GM19452 (cell line): Measurements from ENCODE around the gene KLHL24.
"Not testable (repeated sequence)": the region's sequence is repeated elsewhere in the genome, so short reads cannot be mapped to it uniquely, and the experiment has no call there.

Experiments used
- ATAC-seq: cut with Tn5 transposase; IDR thresholded peaks from one replicate; pipeline ENCODE4 v1.9.1; 2021; ENCODE audit not compliant: unreplicated experiment

Gene KLHL24

DNA sequence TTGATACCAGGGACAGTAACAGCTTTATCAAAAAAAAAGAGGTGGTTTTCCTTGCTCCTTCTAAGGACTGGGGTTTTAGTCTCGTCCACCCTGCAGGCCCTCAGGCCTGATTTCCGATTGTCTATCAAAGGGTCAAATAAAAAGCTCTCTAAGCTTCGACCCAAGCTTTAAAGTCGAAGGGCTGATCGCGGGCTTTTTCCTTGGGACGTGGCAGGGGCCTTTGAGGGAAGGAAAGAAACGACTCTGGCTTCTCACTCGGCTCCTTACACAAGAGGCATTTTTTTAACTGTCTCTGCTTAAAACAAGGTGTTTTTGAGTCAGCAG is 354 bp upstream of the KLHL24 start:
- no peak for ATAC-seq

DNA sequence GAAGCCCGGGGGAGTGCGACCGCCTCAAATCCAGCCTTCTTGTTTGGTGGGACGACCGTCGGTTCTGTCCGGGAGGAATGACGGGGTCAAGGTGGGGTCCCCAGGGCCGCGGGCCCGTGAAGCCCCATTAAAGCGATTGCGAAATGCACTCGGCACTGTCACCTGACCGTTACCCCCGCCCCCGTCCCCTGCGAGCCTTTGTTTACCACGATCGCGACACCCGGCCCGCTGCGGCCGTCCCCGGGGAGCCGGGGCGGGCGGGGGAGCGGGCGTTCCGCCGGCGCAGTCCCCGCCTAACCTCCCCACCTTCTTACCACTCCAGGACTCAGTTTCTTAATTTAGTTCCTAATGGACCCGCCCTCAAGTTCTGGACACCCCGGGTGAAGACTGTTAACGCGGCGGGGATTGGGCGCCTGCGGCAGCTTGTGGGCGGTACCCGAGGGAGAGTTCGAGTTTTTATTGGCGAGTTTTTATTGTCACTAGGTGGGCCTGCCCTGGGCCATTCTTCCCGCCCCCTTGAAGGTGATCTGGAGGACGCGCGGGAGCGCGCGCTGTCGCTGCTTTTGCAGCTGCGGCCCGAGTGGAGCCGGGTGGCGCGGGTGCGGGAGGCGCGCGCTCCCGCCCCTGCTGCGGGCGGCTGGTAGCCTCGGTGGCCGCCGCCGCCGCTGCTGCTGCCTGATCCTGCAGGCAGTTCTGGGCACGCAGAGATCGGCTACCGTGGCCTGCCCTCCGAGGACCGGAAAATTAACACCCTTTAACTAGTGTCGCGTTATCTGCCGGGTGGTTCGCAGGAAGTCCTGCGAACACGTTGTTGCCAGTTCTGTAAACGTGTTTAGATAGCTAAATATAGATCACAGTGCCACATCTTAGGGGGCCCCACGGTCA is 1.0 kb downstream of the KLHL24 start:
- ATAC-seq = peak; percentile 79

DNA sequence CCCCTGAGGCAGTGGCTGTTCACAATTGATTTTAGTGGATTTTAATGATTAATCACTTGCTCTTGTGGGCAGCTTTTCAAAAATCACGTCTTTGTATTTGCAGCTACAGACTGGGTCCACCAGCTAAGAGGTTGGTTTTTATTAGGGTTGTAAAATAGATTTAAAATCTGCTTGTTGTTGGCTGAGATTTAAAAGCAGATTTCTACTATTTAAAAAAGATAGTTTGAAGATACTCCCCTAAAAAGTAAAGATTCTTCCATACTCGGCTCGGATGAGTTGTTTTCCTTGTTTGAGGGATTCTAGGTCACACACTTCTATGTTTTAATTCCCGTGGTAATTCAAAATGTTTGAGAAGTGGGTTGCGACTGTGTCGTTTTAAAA is 1.7 kb downstream of the KLHL24 start:
- ATAC-seq = no peak

DNA sequence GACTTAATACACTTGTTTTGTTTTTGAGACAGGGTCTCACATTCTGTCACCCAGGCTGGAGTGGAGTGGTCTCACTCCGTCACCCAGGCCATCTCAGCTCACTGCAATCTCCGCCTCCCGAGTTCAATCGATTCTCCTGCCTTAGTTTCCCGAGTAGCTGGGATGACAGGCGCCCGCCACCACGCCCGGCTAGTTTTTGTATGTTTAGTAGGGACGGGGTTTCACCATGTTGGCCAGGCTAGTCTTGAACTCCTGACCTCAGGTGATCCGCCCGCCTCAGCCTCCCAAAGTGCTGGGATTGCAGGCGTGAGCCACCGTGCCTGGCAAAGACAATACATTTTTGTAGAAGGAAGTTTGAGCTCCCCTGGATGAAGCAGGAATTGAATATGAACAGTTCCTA is 2.2 kb downstream of the KLHL24 start:
- ATAC-seq = not testable (repeated sequence)

DNA sequence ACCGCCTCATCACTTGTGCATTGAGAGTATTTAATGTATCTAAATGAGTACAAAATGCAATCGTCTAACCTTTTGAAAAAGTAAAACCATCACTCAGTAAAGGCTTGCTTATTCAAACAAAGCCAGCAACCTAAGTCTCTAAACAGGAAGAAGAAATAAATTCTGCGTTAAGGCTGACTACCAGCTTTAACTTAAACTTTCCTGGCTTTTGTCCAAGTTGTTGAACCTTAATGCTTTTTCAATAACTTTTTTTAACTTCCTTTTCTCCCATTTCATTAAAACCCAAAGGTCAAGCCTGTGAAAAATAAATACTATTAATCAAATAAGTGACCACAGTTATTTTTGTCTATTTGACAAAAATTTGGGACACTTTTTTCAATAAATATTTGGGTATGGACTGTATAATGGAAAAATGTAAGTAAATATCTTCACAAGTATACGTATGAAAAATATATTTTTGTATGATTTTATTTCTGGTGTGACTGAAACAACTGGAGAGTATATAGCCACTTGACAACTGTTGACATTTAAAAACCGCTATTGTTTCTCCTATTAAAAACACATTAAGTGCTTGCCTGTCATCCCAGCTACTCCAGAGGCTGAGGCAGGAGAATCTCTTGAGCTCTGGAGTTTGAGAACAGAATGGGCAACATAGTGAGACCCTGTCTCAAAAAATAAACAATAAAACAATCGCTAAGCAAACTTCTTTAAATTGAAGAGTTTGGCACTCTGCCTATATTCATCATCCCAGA is 2.9 kb downstream of the KLHL24 start:
- no peak for ATAC-seq

DNA sequence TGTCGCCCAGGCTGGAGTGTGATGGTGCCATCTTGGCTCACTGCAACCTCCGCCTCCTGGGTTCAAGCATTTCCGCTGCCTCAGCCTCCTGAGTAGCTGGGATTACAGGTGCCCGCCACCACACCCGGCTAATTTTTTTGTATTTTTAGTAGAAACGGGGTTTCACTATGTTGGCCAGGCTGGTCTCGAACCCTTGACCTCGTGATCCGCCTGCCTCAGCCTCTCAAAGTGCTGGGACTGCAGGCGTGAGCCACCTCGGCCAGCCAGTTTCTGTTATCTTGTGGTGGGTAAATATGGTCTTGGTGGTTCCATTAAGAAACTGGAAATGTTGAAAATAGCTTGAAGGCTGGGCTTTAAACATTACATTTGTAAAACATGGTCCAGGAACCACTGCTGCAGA is 5.2 kb downstream of the KLHL24 start:
- not testable (repeated sequence) for ATAC-seq

DNA sequence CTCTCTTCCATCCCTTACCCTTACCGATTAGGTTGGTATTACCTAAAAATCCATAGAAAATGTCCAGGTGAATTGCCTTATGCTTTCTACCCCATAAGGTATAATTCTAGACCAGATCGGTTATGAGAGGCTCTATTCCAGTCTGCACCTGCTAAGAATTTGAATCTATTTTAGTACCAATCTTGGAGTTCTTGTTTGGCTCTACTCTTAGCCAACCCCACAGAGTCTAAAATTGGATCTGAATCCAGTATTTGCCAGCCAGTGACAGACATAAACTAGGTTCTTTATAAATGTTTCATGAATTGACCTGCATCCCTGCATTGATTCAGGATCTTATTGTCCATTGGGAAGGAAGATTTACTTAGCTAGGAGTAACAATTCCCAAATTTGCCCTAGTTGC is 6.5 kb downstream of the KLHL24 start:
- ATAC-seq = no peak

DNA sequence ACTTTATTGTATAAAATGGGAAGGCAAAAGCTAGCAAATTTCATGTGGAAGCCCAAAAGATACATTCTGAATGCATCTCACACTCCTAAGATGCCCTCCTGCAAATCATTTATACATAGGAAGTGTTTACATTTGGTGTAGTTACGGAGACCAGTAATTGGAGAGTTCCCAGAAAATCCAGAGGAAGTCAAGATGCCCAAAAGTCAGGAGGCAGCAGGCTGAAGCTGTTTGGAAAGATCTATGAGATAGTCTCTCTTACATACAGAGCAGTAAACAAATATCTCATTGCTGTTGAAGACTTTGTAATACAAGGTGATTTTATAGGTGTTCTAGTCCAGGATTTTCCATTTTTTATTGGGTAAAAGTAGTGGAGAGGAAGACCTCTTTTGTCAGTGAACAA is 8.8 kb downstream of the KLHL24 start:
- no peak for ATAC-seq

DNA sequence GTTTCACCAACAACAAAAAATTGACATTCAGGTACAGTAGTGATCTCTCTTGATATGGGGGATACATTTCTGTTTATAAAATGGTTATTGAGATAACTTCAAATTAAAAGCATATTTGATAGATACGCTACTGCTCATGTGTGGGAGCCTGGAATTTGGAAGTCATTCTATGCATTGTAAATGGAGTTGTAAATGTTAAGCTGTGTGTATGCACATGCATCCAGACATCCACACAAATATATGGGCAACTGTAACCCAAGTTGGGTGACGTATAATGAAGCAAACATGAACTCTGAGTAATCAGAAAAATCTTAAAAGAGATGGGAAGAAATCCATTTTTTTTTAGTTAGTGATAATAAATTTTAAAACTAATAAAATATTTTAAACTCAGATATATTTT is 9.8 kb downstream of the KLHL24 start:
- ATAC-seq = no peak

DNA sequence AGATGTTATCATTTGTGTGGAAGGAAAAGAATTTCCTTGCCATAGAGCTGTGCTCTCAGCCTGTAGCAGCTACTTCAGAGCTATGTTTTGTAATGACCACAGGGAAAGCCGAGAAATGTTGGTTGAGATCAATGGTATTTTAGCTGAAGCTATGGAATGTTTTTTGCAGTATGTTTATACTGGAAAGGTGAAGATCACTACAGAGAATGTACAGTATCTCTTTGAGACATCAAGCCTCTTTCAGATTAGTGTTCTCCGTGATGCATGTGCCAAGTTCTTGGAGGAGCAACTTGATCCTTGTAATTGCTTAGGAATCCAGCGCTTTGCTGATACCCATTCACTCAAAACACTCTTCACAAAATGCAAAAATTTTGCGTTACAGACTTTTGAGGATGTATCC is 15.1 kb downstream of the KLHL24 start:
- ATAC-seq = no peak

DNA sequence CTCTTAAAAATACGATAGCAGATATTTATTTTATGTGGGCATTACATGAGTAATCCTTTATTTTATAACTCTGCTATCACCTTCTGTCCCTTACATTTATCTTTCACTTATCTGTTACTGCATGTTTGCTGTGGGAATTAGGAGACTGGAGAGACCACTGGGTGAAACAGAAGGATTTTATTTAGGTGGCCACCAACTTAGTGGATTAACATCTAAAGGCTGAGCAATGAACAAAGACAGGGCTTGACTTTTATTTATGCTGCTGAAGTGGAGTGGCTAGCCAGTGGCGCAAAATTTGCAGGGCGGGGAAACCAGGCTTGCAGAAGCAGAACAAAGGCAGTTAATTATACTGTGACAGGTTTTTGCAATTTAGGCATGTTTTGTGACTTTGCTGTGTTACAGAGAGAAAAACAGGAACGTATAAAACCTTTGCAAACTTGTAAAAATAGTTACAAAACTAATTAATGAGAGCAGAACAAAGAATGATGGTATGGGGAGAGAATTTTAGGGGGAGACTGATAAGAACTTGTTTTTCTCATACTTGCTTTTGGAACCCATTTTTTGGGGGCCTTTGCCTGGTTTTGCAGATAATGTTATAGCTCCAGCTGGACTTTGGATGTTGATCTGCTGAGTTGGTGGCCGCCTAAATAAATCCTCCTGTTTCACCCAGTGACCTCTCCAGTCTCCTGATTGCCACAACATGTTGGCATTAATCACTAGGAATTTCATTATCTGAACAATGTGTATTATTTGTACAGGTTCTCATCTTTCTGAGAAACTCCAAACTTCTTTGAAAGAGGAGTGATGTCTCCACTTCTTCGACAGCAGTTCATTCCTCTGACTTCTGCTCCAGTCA is 18.0 kb downstream of the KLHL24 start:
- ATAC-seq = no peak

DNA sequence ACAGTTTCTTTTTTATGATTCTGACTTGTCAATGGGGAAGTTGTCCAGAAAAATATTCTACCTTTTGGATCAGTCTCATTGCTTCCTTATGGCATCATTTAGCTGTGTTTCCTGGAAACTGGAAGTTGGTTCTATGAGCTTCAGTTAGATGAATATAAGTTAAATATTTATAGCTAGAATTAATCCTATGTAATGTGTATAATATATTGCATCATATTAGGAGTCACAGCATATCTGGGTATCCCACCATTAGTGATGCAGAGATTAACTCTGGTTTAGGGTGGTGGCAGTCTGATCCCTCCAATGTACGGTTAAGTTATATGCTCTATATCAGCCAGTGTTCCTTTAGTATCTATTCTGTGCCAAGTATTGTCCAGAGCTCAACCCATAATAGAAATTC is 19.3 kb downstream of the KLHL24 start:
- ATAC-seq = no peak

DNA sequence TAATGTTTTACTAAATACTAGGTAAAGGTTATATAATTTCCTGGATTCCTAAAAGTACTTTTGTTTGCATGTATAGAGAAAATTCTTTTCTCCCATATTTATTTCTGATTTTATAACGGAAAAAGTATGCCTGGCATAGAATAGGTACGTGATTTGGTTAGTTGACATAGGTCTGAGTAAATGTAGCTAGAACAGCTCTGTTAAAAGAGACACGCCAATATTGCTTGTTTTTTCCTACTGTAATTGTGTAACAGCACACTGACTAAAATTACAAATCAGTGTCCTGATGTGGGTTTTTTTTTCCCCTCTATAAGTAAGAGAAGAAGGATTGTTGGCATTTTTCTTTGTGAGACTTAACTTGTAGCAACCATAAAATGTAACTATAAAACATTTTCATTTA is 26.7 kb downstream of the KLHL24 start:
- ATAC-seq = no peak

DNA sequence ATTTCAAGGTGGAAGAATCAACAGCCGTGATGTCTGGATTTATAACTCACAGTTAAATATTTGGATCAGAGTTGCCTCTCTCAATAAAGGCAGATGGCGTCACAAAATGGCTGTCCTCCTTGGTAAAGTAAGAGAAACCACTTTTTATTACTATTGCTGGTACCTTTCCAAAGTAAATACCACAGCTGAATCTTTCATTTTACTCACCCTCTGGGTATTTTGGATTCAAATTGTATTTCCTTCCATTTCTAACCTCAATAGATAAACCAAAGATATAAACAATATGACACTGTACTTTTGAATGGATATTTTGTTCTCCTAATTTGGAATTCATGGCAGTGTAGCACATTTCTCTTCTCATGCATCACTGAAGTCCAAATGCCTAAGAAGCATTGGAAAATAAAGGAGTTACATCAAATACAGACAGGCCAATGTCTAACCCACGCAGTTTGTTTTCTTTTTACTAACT is 29.5 kb downstream of the KLHL24 start:
- ATAC-seq = no peak

DNA sequence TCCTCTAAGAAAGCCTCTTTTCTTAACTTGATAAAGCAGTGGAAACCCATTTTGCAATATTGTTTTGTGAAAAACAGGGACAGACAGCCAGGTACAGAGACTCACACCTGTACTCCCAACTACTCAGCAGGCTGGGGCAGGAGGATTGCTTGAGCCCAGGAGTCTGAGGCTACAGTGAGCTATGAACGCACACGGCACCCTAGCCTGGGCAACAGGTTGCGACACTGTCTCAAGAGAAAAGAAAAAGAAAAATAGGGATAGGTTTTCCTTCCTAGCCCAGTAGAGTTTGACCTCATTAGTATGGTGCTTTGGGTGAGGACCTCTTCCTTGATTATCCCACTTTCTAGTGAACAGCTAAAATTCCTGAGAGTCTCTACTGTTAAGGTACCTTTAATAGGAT is 44.6 kb downstream of the KLHL24 start:
- ATAC-seq = no peak

DNA sequence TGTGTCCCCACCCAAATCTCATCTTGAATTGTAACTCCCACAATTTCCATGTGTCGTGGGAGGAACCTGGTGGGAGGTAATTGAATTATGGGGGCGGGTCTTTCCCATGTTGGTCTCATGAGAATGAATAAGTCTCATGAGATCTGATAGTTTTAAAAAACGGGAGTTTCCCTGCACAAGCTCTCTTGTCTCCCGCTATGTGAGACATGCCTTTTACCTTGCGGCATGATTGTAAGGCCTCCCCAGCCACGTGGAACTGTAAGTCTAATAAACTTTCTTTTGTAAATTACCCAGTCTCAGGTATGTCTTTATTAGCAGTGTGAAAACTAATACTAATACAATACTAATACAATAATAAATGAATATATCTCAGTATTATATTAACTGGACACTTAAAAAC is 52.3 kb downstream of the KLHL24 start:
- ATAC-seq = no peak

DNA sequence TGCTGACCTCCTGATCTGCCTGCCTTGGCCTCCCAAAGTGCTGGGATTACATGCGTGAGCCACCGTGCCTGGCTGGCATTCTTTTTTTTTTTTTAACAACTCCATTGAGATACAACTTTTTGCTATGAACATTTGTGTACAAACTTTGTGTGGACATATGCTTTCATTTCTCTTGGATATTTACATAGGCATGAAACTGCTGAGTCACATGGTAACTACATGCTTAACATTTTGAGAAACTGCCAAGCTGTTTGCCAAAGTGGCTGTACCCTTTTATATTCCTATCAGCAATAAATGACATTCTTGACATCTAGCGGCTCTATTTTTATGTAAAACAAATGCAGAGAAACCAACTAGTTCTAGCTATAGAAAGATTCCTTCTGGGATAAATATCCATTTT is 53.5 kb downstream of the KLHL24 start:
- ATAC-seq = no peak

DNA sequence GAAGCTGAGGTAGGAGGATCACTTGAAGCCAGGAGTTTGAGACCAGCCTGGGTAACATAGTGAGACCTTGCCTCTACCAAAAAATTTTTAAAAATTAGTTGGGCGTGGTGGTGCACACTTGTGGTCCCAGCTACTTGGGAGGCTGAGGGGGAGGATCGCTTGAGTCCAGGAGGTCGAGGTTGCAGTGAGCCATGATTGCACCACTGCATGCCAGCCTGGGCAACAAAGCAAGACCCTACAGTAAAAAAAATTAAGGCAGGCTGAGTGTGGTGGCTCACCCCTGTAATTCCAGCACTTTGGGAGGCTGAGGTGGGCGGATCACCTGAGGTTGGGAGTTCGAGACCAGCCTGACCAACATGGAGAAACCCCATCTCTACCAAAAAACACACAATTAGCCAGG is 54.2 kb downstream of the KLHL24 start:
- ATAC-seq = not testable (repeated sequence)

DNA sequence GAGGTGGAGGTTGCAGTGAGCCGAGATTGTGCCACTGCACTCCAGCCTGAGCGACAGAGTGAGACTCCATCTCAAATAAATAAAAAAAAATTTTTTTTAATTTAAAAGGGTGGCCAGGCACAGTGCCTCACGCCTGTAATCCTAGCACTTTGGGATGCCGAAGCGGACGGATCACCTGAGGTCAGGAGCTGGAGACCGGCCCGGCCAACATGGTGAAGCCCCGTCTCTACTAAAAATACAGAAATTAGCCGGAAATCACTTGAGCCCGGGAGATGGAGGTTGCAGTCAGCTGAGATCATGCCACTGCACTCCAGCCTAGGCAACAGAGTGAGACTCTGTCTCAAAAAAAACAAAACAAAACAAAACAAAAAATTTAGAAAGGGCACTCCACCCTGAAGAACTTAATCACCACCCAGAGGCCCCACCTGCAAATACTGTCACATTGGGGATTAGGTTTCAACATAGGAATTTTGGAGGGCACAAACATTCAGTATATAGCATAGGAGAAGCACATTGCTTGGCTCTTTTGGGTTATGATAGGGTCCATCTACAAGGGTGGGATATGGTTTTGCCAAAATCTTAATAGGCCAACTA is 55.1 kb downstream of the KLHL24 start:
- no peak for ATAC-seq

DNA sequence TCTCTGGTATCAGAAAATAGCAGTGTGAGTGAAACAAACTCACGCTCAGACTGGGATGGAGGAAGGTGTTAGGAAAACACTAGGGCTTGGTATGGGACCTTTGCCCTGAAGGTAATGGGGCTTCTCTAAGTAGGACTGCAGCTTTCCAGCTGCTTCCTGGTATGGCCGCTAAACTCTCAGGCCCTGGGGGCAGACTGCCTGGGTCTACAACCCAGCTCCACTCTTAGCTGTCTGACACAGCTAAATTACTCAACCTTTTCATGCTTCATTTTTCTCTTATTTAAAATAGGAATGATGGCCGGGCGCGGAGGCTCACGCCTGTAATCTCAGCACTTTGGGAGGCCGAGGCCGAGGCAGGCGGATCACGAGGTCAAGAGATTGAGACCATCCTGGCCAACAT is 57.0 kb downstream of the KLHL24 start:
- no peak for ATAC-seq
